Measurements from ENCODE around the gene LLGL1. TPM values are rescaled to one million over a fixed set of nuclear protein-coding genes. Genes with fewer than 3 reads are reported as not detected.

LLGL1 gene
- 7.9 TPM for total RNA-seq
- long read RNA-seq, partial matches to known transcripts, result 0 of 1 reads
- long read RNA-seq, other reads (novel, unspliced or antisense), result 1 of 1 reads

- peak; percentile 99 for DNase-seq
- intact Hi-C loops (cut with DNase I), result no loop called here
- peak; percentile 98 for ATAC-seq (ENCODE audit: poor library complexity)
Measured at GRCh38 chr17:18225121-18225641, at the start of gene LLGL1. Gene LLGL1, plus strand, starts transcription at chr17:18225635. Its CDS starts 48 bp downstream, at chr17:18225683.

DNA sequence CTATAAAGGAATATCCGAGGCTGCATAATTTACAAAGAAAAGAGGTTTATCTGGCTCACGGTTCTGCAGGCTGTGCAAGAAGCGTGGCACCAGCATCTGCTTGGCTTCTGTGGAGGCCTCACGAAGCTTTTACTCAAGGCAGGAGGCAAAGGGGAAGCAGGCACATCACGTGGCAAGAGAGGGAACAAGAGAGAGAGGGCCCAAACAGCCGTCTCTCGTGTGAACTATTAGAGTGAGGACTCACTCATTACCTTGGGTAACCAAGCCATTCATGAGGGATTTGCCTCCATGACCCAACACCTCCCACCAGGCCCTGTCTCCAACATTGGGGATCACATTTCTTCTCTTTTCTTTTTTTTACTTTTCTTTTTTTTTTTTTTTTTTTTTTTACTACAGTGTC is 49.3 kb upstream of the LLGL1 start:
- intact Hi-C loops (cut with DNase I), result no loop called here
- DNase-seq (peak; percentile 54), ATAC-seq (ENCODE audit: poor library complexity) (peak; percentile 26)

DNA sequence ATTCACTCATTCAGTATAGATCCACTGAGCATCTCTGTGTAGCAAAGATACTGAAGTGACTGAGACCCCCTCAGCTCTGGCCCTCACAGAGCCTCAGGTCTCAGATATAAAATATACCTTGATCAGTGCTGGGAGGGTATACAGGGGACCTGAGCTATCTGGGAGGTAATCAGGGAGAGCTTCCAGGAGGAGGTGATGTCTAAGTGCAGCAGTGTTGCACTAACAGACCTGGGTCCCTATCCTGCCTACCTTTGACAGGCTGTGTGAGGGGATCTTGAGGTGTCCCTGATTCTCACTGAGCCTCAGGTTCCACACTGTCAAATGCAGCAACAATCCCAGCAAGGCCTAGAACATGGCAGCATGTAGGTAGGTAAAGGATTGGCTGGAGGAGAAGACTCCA is 48.3 kb upstream of the LLGL1 start:
- no peak for DNase-seq
- intact Hi-C loops (cut with DNase I), result no loop called here
- no peak for ATAC-seq (ENCODE audit: poor library complexity)

- intact Hi-C loops (cut with DNase I), result no loop called here
- ATAC-seq (ENCODE audit: poor library complexity) (no peak), DNase-seq (no peak)
Measured at GRCh38 chr17:18177722-18178121, 47.7 kb upstream of the LLGL1 start.

GRCh38 chr17:18179196-18179595 is 46.2 kb upstream of the LLGL1 start:
- intact Hi-C loops (cut with DNase I), result no loop called here
- ATAC-seq (ENCODE audit: poor library complexity), result no peak
- DNase-seq, result no peak

- intact Hi-C loops (cut with DNase I), result no loop called here
- no peak for DNase-seq
- no peak for ATAC-seq (ENCODE audit: poor library complexity)
Measured at GRCh38 chr17:18179804-18180203, 45.6 kb upstream of the LLGL1 start.

GRCh38 chr17:18181358-18181757 is 44.1 kb upstream of the LLGL1 start:
- intact Hi-C loops (cut with DNase I), result no loop called here

DNA sequence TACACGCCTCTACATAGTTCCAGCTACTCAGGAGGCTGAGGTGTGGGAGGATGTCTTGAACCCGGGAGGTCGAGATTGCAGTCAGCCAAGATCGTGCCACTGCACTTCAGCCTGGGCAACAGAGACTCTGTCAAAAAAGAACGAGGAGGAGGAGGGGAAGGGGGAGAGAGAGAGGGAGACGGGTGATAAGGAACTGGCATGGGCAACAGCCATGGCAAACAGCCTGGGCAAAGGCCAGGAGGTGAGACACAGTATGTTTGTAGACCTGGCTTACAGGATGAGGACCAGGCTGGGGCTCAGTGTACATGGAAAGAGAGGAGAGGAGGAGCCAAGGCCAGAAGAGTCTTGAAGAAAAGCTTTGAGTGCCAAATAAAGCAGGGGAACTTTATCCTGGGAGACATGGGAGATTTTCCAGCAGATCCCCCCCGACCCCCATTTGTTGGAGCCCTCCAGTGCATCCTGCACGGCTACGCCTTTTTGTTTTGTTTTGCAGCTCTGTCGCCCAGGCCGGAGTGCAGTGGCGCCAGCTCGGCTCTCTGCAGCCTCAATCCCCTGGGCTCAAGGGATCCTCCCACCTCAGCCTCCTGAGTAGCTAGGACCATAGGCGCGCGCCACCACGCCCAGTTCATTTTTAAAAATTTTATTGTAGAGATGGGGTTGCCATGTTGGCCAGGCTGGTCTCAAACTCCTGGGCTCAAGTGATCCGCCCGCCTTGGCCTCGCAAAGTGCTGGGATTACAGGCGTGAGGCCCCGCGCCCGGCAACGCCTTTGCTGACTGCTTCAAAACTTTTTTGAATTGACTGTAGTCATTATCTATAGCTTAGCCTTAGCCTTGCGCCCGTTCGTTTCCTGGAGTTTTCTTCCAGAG is 43.1 kb upstream of the LLGL1 start:
- intact Hi-C loops (cut with DNase I), result no loop called here
- DNase-seq (peak; percentile 69), ATAC-seq (ENCODE audit: poor library complexity) (peak; percentile 19)

More at GRCh38 chr17:18181358-18181757, 44.1 kb upstream of the LLGL1 start:
- DNase-seq (no peak), ATAC-seq (ENCODE audit: poor library complexity) (no peak)

- intact Hi-C loops (cut with DNase I), result no loop called here
Measured at GRCh38 chr17:18182978-18183333, 42.5 kb upstream of the LLGL1 start.

GRCh38 chr17:18183334-18184142 is 41.9 kb upstream of the LLGL1 start, which contains the start of gene ALKBH5:
Gene ALKBH5, plus strand, starts transcription at chr17:18183828. Its CDS starts 416 bp downstream, at chr17:18184244.
- peak; percentile 93 for ATAC-seq (ENCODE audit: poor library complexity)
- intact Hi-C loops (cut with DNase I), result no loop called here

More at GRCh38 chr17:18182978-18183333, 42.5 kb upstream of the LLGL1 start:
- DNase-seq (peak; percentile 94), ATAC-seq (ENCODE audit: poor library complexity) (peak; percentile 68)

DNA sequence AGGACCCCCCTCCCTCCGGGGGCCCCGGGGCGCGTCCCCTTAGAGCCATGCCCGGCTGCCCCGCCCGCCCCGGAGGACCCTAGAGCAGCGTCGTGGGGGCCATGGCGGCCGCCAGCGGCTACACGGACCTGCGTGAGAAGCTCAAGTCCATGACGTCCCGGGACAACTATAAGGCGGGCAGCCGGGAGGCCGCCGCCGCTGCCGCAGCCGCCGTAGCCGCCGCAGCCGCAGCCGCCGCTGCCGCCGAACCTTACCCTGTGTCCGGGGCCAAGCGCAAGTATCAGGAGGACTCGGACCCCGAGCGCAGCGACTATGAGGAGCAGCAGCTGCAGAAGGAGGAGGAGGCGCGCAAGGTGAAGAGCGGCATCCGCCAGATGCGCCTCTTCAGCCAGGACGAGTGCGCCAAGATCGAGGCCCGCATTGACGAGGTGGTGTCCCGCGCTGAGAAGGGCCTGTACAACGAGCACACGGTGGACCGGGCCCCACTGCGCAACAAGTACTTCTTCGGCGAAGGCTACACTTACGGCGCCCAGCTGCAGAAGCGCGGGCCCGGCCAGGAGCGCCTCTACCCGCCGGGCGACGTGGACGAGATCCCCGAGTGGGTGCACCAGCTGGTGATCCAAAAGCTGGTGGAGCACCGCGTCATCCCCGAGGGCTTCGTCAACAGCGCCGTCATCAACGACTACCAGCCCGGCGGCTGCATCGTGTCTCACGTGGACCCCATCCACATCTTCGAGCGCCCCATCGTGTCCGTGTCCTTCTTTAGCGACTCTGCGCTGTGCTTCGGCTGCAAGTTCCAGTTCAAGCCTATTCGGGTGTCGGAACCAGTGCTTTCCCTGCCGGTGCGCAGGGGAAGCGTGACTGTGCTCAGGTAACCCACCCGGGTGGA is 41.0 kb upstream of the LLGL1 start:
- intact Hi-C loops (cut with DNase I), result no loop called here
- DNase-seq (peak; percentile 63), ATAC-seq (ENCODE audit: poor library complexity) (peak; percentile 6)

More at GRCh38 chr17:18183334-18184142, 41.9 kb upstream of the LLGL1 start, which contains the start of gene ALKBH5:
- peak; percentile 98 for DNase-seq

- no peak for DNase-seq
- no peak for ATAC-seq (ENCODE audit: poor library complexity)
- intact Hi-C loops (cut with DNase I), result no loop called here
Measured at GRCh38 chr17:18185391-18185790, 40.0 kb upstream of the LLGL1 start.

- ATAC-seq (ENCODE audit: poor library complexity), result no peak
- DNase-seq, result no peak
- intact Hi-C loops (cut with DNase I), result no loop called here
Measured at GRCh38 chr17:18185832-18186626, 39.4 kb upstream of the LLGL1 start.

DNA sequence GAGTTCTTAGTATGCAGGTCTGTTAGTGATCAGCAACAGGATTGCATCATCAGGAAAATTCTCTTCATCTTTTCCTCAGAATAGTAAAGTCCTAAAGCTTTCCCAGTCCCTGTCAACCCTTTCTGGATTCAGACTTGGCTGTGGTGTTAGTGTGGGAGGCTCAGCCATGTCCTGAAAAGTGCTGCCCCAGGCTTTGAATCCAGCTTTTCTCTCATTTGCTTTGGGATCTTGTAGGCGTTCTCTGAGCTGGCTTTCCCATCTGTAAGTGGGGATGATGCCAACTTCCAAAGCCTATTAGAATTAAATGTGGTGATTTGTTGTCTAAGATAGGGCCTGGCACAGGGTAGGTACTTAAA is 38.8 kb upstream of the LLGL1 start:
- no peak for DNase-seq
- ATAC-seq (ENCODE audit: poor library complexity), result no peak
- intact Hi-C loops (cut with DNase I), result no loop called here

GRCh38 chr17:18187226-18187625 is 38.2 kb upstream of the LLGL1 start:
- DNase-seq (no peak), ATAC-seq (ENCODE audit: poor library complexity) (no peak)
- intact Hi-C loops (cut with DNase I), result no loop called here

DNA sequence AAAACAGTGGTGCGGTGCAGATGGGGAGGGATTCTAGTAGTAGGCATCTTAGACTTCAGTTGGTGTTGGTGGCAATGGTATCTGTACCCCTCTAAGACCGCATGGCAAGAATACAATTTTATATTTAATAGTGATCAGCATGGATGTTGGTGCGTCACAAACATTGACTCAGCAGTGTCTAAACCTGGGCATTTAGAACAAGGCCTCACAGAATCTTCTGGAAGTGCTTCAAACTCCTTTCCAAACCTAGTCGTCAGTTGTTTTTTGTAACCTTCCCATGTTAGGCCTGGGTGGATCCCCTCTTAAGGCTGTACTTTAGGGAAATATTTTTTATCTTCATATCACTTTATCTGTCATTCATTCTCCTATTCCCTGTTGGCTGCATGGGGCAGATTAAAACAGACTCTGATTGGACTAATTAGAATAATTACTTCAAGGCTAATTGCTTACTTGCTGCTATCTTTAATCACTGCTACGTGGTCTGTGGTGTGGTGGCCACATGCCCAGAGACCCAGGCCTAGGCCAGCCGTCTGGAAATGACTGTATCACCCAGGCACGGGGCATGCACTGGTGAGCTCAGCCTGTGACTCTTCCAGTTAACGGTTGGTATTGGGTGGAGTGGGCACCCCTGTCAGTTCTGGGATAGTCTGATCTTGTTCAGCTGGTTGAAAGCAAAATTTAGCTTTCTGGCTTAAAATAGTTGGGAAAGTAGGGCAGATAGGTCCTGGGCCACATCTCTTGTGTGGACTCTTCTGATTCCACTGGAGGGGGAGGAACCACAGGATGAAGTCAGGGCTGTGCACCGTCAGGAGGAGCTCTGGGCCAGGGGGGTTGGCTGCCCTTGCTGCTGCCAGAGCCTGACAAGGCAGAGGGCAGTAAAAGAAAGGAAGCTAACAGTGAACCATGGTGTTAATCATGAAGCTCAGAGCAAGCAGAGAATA is 37.3 kb upstream of the LLGL1 start:
- ATAC-seq (ENCODE audit: poor library complexity) (no peak), DNase-seq (peak; percentile 53)
- intact Hi-C loops (cut with DNase I), result no loop called here
